GM23248 (cell line): ENCODE data around the gene SLC49A4.

ENCODE experiments used
- EZH2 ChIP-seq: fragments of 200-600 bp; sonication (generic); IDR thresholded peaks from 2 replicates; pipeline ENCODE4 v1.6.1; 2018; ENCODE audit warnings: antibody characterized with exemption, mild to moderate bottlenecking; ENCODE audit not compliant: insufficient read depth, poor library complexity, severe bottlenecking
- EZH2phosphoT487 ChIP-seq: fragments of 200-600 bp; sonication (generic); IDR thresholded peaks from 2 replicates; pipeline ENCODE4 v1.6.1; 2018; ENCODE audit warnings: antibody characterized with exemption, moderate library complexity, mild to moderate bottlenecking, low read depth; ENCODE audit not compliant: insufficient read depth

DNA sequence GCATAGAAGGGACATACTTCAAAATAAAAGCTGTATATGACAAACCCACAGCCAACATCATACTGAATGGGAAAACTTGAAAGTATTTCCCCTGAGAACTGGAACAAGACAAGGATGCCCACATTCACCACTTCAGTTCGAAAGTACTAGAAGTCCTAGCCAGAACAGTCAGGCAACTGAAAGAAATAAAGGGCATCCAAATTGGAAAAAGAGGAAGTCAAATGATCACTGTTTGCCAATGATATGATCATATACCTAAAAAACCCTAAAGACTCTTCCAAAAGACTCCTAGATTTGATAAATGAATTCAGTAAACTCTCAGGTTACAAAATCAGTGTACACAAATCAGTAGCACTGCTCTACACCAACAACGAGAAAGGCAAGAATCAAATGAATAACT is 40.7 kb downstream of the SLC49A4 start:
- TF ChIP-seq EZH2, result no peak
- no peak for TF ChIP-seq EZH2phosphoT487
